SK-N-SH treated with all-trans-retinoic acid at 6 μM for 48 hours (cell line): ENCODE data around the gene KCNIP1.

Source experiments
- ARNTL ChIP-seq: fragments of 450-650 bp; formaldehyde crosslinking; IDR thresholded peaks from 2 replicates; pipeline ENCODE4 v1.5.0; 2020; ENCODE audit warnings: low read depth, mild to moderate bottlenecking, moderate library complexity, borderline replicate concordance
- ZFP30 ChIP-seq: fragments of 450-650 bp; formaldehyde crosslinking; IDR thresholded peaks from 2 replicates; pipeline ENCODE4 v1.5.0; 2022; ENCODE audit warnings: mild to moderate bottlenecking, moderate library complexity
- ZNF565 ChIP-seq: fragments of 450-650 bp; formaldehyde crosslinking; conservative IDR thresholded peaks from 2 replicates; pipeline ENCODE4 v1.5.0; 2020; ENCODE audit warnings: low read depth, mild to moderate bottlenecking, moderate library complexity
- TF ChIP-seq, protein P1 (sequence below): fragments of 250-450 bp; sonication (Bioruptor Pico); IDR thresholded peaks from 2 replicates; pipeline ENCODE4 v1.5.0; 2020; ENCODE audit warnings: mild to moderate bottlenecking, moderate library complexity

DNA sequence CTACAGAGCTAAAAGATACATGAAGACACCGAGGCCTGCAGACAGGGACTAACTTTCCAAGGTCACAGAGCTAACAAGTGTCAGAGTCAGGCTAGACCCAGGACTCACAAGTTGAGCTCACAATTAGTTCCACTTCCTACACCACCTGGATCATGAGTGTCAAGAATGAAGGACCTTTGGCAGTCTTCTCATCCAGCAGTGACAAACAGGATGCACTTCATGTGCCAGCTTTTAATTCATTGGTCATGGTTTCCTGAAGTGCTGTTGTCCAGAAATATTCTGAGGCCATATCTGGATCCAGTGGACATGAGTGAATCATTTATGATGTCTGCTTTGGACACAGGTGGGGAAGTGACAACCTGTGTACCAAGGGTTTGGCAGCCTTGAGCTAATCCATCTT lies 77.4 kb downstream of the KCNIP1 start:
- TF ChIP-seq ZNF565 (CRISPR knock-in tag) (no peak), ZFP30 (CRISPR knock-in tag) (no peak), ARNTL (CRISPR knock-in tag) (no peak)
- TF ChIP-seq, protein P1, sequence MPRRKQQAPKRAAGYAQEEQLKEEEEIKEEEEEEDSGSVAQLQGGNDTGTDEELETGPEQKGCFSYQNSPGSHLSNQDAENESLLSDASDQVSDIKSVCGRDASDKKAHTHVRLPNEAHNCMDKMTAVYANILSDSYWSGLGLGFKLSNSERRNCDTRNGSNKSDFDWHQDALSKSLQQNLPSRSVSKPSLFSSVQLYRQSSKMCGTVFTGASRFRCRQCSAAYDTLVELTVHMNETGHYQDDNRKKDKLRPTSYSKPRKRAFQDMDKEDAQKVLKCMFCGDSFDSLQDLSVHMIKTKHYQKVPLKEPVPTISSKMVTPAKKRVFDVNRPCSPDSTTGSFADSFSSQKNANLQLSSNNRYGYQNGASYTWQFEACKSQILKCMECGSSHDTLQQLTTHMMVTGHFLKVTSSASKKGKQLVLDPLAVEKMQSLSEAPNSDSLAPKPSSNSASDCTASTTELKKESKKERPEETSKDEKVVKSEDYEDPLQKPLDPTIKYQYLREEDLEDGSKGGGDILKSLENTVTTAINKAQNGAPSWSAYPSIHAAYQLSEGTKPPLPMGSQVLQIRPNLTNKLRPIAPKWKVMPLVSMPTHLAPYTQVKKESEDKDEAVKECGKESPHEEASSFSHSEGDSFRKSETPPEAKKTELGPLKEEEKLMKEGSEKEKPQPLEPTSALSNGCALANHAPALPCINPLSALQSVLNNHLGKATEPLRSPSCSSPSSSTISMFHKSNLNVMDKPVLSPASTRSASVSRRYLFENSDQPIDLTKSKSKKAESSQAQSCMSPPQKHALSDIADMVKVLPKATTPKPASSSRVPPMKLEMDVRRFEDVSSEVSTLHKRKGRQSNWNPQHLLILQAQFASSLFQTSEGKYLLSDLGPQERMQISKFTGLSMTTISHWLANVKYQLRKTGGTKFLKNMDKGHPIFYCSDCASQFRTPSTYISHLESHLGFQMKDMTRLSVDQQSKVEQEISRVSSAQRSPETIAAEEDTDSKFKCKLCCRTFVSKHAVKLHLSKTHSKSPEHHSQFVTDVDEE (CRISPR knock-in tag), result no peak
